Epithelial cell of esophagus (primary cell): ENCODE measurements around the gene TMEM238.

Experiments used
- DNase-seq: peaks from one replicate; pipeline ENCODE4 v3.0.0; 2010; ENCODE audit warnings: low read depth
- H3K4me3 ChIP-seq: 2 replicates; pipeline ENCODE4 v1.5.1; 2011; ENCODE audit warnings: mild to moderate bottlenecking, low read length, control low read depth
- TF ChIP-seq, protein P1 (sequence below): IDR thresholded peaks from 2 replicates; pipeline ENCODE4 v1.5.1; 2011; ENCODE audit warnings: low read depth, mild to moderate bottlenecking, low read length, control low read depth, inconsistent platforms; ENCODE audit not compliant: insufficient read depth; ENCODE audit errors: missing control alignments

The TMEM238 gene

DNA sequence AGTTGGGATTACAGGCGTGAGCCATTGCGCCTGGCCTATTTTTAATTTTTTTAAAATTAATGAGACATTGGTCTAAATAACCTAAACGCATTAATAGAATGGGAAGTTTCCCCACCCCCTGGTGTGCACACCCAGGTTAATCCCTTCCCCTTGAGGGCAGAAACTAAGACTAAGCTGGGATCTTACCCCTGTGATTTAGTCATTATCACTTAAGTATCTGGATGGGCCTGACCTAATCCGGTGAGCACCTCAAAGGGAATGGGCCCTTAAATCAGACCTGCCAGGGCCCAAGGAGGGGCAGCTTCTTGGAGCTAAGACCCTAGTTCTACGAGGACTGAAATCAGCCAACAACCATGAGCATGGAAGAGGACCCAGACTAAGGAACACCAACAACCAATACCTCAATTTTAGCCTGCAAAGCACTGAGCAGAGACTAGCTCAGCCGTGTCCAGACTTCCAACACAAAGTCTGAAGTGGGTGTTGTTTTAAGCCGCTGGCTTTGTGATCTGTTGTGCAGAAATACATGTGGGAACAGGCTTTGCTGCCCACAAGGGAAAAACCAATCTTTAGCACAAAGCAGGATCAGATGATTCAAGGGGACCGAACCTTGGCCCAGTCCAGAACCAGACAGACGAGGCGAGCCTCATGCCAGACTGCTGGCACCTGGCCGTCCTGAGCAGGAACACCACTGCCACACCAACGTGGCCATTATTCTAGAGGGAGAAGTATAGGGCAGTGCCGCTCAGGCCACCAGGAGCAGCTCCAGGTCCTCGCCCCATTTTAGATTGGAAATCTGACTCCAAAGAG lies 16.4 kb upstream of the TMEM238 start:
- H3K4me3 ChIP-seq = no peak overlapping the region
- DNase-seq = peak; percentile 70
- TF ChIP-seq, protein P1, sequence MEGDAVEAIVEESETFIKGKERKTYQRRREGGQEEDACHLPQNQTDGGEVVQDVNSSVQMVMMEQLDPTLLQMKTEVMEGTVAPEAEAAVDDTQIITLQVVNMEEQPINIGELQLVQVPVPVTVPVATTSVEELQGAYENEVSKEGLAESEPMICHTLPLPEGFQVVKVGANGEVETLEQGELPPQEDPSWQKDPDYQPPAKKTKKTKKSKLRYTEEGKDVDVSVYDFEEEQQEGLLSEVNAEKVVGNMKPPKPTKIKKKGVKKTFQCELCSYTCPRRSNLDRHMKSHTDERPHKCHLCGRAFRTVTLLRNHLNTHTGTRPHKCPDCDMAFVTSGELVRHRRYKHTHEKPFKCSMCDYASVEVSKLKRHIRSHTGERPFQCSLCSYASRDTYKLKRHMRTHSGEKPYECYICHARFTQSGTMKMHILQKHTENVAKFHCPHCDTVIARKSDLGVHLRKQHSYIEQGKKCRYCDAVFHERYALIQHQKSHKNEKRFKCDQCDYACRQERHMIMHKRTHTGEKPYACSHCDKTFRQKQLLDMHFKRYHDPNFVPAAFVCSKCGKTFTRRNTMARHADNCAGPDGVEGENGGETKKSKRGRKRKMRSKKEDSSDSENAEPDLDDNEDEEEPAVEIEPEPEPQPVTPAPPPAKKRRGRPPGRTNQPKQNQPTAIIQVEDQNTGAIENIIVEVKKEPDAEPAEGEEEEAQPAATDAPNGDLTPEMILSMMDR = no peak

DNA sequence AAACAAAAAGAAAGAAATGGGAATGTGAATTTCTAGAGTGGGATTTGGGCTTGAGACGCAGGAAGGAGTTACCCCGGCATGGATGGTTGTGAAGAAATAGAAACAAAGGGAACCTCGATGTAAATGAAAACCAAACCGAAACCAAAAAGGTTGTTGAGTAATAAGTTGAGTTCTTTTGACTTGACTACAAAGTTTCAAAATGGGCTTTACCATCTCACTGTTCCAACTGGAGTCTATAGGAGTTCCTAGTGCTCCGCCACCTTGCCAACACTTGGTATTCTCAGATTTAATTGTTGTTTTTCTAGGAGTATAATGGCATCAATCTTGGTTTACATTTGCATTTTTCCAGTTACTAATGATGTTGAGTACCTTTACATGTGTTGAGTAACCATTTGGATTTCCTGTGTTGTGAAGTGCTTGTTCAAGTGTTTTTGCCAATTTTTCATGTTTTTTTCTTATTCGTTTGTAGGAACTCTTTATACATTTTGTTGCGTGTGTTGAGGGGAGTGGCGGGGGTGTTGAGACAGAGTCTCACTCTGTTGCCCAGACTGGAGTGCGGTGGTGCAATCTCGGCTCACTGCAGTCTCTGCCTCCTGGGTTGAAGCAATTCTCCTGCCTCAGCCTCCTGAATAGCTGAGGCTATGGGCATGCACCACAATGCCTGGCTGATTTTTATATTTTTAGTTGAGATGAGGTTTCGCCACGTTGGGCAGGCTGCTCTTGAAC lies 14.3 kb upstream of the TMEM238 start:
- no peak for DNase-seq
- TF ChIP-seq, protein P1 = no peak
- H3K4me3 ChIP-seq = no peak overlapping the region

DNA sequence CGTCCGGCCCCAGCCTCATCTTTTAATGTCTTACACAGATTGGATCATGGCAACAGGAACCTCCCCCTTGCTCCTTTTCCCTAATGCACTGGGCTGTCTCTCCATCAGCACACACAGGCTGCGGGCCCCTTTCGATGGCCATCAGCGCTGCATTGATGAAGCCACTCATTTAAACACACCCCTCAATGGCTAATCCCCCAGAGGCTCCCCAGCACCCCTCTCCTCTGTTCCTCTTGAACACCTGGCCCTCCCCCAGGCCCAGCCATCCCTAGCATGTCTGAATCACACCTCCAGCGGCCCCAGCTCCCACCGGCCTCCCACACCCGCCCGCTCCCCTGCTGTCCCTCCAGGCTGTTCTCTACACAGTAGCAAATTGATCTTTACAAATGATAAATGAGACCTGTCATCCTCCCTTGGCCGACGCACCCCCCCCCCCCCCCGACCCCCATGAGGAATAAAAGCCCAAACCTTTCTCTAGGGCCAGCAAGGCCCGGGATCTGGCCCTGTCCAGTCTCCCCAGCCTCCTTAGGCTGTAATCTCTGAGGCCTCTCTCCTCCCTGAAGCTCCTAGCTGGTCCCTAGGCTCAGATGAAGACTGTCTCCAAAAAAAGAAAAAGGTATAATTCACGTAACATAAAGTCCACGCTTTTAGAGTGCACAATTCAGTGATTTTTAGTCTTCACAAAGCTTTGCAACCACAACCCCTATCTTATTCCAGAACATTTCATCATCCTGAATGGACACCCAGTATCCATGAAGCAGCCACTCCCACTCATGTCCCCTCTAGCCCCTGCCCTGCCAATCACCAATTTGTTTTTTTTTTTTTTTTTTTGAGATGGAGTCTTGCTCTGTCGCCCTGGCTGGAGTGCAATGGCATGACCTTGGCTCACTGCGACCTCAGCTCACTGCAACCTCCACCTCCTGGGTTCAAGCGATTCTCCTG lies 9.0 kb upstream of the TMEM238 start:
- TF ChIP-seq, protein P1 = no peak
- no peak overlapping the region for H3K4me3 ChIP-seq
- DNase-seq = no peak

DNA sequence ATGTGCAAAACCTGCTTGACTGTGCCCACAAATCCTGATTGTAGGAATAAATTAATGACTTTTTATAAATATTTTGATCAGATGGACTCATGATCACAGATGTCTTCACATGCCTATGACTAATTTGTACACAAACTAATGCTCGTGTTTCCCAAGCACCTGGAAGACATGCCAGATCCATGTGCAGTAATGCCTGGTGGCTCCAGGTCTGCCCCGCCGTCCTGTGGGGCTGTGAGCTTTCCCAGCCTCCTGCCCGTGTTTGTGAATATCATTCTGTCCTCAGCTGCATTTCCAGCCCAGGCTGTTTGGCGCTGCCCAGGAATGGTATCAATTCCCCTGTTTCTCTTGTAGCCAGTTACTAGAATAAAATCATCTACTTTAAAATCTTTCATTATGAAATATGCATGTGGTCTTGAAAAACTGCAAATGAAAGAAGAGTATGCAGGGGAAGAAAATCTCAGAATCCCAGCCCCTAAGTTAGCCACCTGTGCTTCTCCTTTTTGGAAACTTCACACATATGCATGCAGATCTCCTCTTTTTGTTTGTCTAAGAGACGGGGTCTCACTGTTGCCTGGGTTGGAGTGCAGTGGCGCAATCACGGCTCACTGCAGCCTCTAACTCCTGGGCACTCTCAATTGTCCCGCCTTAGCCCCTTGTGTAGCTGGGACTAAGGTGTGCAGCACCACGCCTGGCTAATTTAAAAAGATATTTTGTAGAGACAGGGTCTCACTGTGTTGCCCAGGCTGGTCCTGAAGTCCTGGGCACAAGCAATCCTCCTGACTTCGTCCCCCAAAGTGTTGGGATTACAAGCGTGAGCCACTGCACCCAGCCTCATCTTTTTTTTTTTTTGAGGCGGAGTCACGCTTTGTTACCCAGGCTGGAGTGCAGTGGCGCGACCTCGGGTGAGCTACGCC lies 7.9 kb upstream of the TMEM238 start:
- DNase-seq = peak; percentile 79
- TF ChIP-seq, protein P1 = no peak
- H3K4me3 ChIP-seq = no peak overlapping the region

DNA sequence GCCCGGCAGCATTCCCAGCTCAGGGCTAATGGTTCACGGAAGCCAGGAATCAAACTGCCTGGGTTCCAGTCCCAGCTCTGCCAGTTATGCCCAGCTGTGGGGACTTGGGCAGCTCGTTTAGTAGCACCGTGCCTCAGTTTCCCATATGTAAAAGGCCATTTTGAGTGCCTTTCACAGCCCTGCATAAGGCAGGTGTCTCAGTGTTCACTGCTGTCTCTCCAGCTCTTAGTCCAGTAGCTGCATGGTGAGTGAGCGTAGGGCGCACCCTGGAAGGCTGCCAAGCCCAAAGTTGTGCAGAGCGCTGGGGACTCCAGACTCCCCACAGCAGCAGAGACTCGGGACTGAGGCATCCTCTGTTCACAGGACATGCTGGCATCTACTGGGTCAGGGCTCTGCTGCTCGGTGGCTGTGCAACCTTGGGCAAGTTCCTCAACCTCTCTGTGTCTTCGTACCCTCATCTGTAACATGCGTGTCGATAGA lies 7.1 kb upstream of the TMEM238 start:
- TF ChIP-seq, protein P1 = no peak
- H3K4me3 ChIP-seq = no peak overlapping the region
- DNase-seq = peak; percentile 44
